Uterus (tissue), 2 donors: Measurements from ENCODE around the gene EIF4ENIF1.

ENCODE experiments used
- CTCF ChIP-seq, 4 experiments: fragments of 200-600 bp in 2 of 4; fragments of 450-650 bp in 2 of 4; sonication (generic) in 2 of 4; IDR thresholded peaks; one replicate each; pipeline ENCODE4 v1.5.1; 2016 to 2019; ENCODE audit warnings: antibody characterized with exemption in 4 of 4, mild to moderate bottlenecking in 2 of 4, moderate library complexity in 1 of 4
- POLR2A ChIP-seq, 2 donors: fragments of 450-650 bp; IDR thresholded peaks; one replicate each; pipeline ENCODE4 v1.6.1; 2016; ENCODE audit warnings: antibody characterized with exemption in 2 of 2, mild to moderate bottlenecking in 1 of 2, moderate library complexity in 1 of 2

- TF ChIP-seq CTCF (IDR thresholded peaks at IDR 0.05) (no peak), POLR2A (IDR thresholded peaks at IDR 0.05) (no peak)
These were observed 42.9 kb downstream of the EIF4ENIF1 start for GRCh38 chr22:31446767-31447166.
